ENCODE data around the gene DLG1. TPM values are rescaled to one million over a fixed set of nuclear protein-coding genes. Genes with fewer than 3 reads are reported as not detected.

Gene DLG1
- total RNA-seq, 1 experiment from 2014 or later: 75.1 TPM

DNA sequence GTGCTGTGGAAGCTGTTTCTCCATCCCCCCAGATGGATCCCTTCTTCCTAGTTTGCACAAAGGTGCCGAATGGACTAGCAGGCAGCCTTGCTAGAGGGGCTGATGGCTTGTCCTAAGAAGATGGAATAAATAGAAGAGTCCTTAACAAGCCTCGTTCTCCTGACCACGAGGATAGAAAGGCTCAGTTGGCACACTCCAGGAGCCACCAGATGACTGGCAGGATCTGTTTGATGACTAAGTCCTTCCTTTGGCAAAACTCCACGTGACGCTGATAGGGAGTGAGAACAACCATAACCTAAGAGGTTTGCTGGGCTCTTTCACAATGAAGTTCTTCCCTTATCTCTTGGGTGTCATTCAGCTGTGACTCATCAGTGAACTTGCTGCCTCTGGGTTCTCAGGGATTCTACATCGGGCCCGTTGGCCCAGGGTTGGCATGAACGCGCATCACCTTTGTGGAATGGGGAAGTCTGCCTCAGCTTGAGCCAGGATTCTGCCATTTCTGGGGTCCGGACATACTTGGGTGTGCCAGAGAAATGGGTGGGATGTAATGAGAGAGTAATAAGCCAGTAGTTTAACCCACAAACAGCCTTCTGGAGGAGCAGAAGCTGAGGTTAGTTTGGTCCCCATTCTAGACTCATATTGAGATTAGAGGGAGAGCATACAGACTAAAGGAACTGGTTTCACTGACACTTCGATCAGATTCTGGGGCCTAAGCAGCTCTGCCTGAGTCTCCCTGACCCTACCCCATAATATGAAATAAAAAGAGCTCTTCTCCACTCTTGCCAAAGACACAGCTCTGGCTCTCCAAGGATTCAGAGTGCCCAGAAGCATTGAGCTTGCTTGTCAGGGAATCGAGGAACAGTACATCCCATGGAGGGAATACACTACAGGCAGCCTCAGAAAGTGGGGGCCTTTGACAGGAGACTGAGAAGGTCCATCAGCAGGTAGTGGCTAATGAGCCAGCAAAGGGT is 266.8 kb downstream of the DLG1 start:
- Histone ChIP-seq H3K27ac (no peak overlapping the region), H3K27me3 (no peaks in the 10 kb centered on the region), H3K36me3 (no peaks in the 10 kb centered on the region), H3K9me3 (replicated peaks) (no peaks in the 10 kb centered on the region), H3K4me1 (peaks cover 9% of the 10 kb centered on the region; the same call in 1 of the 2 replicates), H3K4me3 (no peak overlapping the region)
- DNase-seq: peak in 1 of 2 experiments; percentile 32

DNA sequence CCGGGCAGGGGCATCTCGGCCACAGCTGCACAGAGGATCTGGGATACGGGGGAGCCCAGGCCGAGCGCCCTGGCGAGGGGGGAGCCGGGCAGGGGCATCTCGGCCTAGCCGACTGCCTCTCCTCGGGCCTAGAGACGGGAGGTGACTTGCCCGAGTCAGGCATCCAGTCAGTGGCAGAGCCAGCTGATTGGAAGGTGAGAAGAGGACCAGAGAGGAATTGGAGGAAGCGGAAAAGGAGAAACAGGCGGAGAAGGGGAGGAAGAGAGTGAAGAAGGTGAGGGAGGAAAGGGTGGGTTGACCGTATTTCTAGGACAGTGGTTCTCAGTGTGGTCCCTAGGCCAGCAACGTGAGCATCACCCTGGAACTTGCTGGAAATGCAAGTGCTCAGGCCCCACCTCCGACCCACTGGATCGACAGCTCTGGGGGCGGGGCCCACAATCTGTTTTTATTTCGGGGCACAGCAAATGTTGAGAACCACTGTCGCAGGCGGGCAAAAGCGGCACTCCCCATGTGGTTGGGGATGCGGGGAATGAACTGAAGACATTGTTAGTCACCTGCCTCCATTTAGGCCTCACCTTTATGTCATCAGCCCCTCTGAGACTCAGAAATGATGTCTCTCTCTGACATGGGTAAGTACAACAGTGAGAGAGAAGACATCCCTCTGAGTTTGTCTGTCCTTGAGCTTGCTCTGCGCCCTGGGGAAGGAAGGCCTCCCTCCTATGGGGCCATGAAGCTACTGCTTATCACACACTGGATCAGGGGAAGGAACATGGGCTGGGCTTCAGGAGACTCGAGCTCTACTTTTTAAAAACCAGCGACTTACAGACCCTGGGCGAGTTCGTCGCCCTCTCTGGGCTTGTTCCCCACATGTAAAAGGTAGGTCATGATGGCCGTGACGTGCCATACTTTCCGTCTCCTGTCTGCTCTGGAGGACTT is 267.8 kb downstream of the DLG1 start:
- Histone ChIP-seq H3K9me3 (replicated peaks) (no peaks in the 10 kb centered on the region), H3K27me3 (no peaks in the 10 kb centered on the region), H3K4me3 (peak overlapping the region; percentile 47), H3K36me3 (no peaks in the 10 kb centered on the region), H3K27ac (peak overlapping the region; percentile 44; the same call in 1 of the 2 replicates), H3K4me1 (peaks cover 9% of the 10 kb centered on the region; the same call in 1 of the 2 replicates)
- peak in 1 of 2 experiments; percentile 36 for DNase-seq

- no peaks in the 10 kb centered on the region for H3K9me3 ChIP-seq (replicated peaks)
- H3K27ac ChIP-seq: peak within 1 kb of the TSS; percentile 79
- peak within 1 kb of the TSS; percentile 75 for H3K4me3 ChIP-seq
- DNase-seq: peak; percentile 89 to 91
- peaks cover 9% of the 10 kb centered on the region; the same call in 1 of the 2 replicates for H3K4me1 ChIP-seq
- H3K36me3 ChIP-seq: no peaks in the 10 kb centered on the region
- H3K27me3 ChIP-seq: no peaks in the 10 kb centered on the region
Observed at GRCh38 chr3:197029511-197030167, 268.8 kb downstream of the DLG1 start, which contains the start of gene MELTF. Gene MELTF, minus strand, starts transcription at chr3:197029817. Its CDS starts 115 bp downstream, at chr3:197029702.

DNA sequence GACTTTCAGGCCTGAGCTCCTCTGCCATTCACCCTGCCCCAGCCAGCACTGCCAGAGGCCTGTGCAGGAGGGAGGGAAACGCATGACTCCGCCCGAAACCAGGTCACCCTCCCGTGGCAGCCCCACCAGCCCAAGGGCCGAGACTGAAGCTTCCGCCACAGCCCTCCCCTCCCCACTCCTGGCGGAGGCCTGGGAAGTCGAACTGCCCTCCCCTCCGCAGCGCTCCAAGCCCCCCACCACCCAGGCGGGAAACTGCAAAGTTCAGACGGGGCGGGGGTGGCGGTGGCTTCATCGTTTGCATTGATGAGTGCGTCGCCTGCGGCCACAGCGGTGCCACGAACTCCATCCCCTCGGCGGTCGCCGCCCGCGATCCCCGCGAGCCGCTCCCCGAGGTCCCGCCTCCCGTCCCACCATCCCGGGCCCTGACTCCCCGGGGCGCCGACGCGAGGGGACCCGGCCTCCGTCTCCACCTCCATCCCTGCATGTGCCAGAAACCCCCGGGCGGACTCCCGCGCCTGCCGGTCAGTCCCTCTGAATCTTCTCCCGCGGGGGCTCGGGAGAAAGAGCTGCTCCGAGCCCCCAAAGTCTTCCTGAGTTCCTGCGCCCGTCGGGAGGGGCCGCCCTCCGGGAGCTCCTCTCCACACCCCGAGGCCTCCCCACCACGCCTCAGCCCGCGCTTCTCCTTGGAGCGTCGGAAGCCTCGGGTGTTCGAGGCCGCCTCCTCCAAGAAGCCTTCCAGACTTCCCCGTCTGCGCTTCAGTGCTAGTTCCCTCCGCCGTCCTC is 269.5 kb downstream of the DLG1 start:
- no peak for DNase-seq
- Histone ChIP-seq H3K27me3 (no peaks in the 10 kb centered on the region), H3K36me3 (no peaks in the 10 kb centered on the region), H3K4me3 (peak overlapping the region; percentile 75), H3K27ac (peak overlapping the region; percentile 79), H3K9me3 (replicated peaks) (no peaks in the 10 kb centered on the region), H3K4me1 (peaks cover 9% of the 10 kb centered on the region; the same call in 1 of the 2 replicates)

DNA sequence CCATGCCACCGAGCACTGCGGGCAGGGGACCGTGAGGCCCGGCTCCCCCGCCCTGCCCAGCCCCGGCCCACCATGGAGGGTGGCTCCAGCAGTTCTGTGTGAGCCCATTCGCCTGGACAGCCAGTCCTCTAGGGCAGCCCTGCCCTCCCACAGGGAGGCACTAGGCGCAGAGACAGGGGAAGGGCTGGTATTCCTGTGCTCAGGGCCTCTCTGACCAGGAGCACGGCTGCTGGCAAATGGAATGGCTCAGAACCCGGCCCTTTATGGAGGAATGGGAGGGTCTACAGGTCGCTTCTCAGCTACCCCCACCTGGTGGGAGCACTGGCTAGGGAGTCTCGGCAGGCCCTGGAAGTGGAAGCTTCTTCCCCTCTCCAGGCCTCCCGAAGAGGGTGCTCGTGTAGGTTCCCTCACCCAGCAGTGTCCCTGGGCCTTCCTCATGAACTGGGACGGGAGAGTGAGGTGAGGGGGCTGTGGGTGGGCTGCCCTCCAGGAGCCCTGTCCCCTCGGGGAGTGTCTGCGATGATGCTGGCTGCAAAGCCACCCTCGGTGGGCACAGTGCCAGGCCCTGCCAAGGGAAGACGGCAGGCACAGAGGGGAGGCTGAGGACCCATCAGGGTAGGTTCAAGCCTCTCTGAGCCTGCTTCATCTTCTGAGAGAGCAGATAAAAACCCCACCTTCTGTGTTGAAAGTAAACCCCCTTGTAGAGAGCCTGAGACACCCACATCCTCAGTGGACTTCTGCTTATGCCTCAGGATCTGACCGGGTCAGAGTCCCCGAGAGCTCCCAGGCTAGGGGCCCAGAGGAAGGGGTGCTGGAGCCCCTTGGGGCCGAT is 270.3 kb downstream of the DLG1 start:
- Histone ChIP-seq H3K9me3 (replicated peaks) (no peaks in the 10 kb centered on the region), H3K4me3 (no peak overlapping the region), H3K4me1 (peaks cover 9% of the 10 kb centered on the region; the same call in 1 of the 2 replicates), H3K27ac (no peak overlapping the region), H3K27me3 (no peaks in the 10 kb centered on the region), H3K36me3 (no peaks in the 10 kb centered on the region)
- DNase-seq: no peak

GRCh38 chr3:197027151-197027895 is 271.1 kb downstream of the DLG1 start:
- no peaks in the 10 kb centered on the region for H3K27me3 ChIP-seq
- DNase-seq: no peak
- H3K9me3 ChIP-seq (replicated peaks): no peaks in the 10 kb centered on the region

GRCh38 chr3:197026481-197026866 is 271.9 kb downstream of the DLG1 start:
- H3K27ac ChIP-seq: no peak overlapping the region
- H3K4me1 ChIP-seq: peaks cover 9% of the 10 kb centered on the region; the same call in 1 of the 2 replicates
- no peak for DNase-seq
- no peaks in the 10 kb centered on the region for H3K36me3 ChIP-seq
- H3K9me3 ChIP-seq (replicated peaks): no peaks in the 10 kb centered on the region
- H3K4me3 ChIP-seq: no peak overlapping the region
- no peaks in the 10 kb centered on the region for H3K27me3 ChIP-seq

More at GRCh38 chr3:197027151-197027895, 271.1 kb downstream of the DLG1 start:
- no peaks in the 10 kb centered on the region for H3K36me3 ChIP-seq
- H3K27ac ChIP-seq: no peak overlapping the region
- H3K4me3 ChIP-seq: no peak overlapping the region
- peaks cover 9% of the 10 kb centered on the region; the same call in 1 of the 2 replicates for H3K4me1 ChIP-seq

DNA sequence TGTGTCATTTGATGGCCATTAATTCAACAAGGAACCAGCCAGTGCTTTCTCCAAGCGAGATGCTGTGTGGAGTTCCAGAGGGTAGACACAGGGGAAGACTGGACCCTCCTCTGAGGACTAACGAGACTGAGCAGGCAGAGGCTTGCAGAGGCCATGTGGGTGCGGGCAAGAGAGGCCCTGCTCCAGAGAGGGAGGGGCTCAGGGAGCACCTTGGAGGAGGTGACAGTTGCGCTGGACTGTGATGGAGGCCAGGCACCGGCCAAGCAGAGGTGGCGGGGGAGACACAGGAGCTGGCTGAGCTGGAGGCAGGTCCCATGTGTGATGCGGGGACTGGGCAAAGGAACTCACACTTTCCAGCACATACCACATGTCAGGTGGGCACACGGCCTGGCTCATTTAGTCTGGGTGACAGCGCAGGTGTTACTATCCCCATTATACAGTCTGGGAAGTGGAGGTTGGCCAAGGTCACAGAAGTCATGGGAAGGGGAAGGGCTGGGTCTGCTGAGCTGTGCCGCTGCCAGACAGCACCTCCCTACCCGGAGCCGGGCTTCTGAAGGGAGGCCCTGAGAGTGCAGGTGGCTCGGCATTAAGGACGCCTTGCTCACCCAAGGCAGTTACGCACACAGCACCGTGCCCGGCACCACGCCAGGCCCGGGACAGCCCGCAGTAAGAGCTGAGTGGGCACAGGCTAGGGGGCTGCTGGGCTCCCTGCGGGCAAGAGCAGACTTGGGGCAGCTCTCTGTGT is 272.5 kb downstream of the DLG1 start:
- Histone ChIP-seq H3K36me3 (no peaks in the 10 kb centered on the region), H3K9me3 (replicated peaks) (no peaks in the 10 kb centered on the region), H3K4me3 (no peak overlapping the region), H3K4me1 (peaks cover 6% of the 10 kb centered on the region; the same call in 1 of the 2 replicates), H3K27me3 (no peaks in the 10 kb centered on the region), H3K27ac (no peak overlapping the region)
- DNase-seq: no peak

DNA sequence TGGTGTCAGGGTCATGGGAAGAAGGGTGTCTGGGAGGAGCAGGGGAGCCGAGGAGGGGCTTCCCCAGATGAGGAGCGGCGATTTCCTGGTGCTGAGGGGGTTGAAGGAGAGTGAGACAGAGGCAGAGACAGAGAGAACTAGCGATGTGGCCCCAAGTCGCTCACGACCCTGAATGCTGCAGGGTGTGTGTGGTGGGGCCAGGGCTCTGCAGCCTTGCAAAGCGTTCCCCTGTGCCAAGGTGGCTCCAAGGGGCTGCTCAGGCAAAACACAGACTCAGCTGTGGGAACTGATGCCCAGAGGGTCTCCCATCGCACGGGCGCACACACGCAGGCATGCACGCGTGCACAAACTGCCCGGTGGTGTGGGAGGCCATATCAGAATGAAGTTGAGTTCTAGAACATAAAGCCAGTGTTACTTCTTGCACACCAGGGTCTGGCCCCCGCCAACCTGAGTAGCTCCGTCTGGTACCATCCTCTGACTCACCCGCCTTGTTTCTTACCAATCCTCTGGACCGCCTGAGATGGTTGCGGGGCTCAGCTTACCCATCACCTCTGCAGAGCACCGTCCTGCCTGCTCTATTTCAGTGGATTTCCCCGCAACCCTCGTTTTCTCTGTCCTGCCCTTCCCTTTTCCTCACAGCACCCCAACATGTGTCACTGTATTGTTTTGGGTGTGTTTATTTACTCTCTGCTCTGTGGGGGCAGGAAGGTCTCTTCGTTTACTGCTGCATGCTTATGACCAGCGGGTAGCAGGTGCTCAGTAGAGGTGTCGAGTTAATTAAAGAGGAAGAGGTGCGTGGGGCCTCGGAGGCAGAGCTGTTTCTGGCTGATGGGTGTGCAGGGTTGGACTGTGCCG is 273.3 kb downstream of the DLG1 start:
- DNase-seq: no peak
- Histone ChIP-seq H3K4me3 (no peak overlapping the region), H3K4me1 (no peaks in the 10 kb centered on the region), H3K27ac (no peak overlapping the region), H3K27me3 (no peaks in the 10 kb centered on the region), H3K36me3 (no peaks in the 10 kb centered on the region), H3K9me3 (replicated peaks) (no peaks in the 10 kb centered on the region)

DNA sequence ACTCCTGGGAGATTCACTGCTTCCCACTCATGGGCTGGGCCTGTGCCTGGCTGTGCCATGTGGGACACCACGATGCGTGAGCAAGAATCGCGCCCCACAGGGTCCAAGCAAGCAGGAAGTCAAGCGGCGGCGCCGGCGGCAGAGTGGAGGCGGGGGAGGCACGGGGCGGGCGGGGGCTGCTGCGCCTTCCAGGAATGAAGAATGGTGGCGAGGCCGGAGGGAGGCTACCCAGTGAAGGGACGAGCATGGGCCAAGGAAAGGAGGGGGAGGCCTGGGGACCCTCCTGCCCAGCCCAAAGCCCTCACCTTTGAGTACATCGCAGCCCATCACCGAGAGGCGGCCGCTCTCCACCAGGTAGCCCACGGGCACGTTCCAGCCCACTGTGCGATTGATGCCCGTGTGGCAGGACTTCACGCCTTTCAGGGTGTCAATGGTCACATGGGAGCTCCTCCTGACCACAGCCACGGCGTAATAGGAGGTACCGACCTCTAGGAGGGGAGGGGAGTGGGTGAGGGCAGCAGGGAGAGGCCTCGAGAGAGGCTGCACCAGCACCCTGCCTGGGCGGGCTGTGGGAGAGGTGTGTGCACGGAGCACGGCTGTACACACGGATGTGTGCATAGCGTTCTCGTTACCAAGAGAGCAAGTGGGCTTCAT is 274.3 kb downstream of the DLG1 start:
- no peaks in the 10 kb centered on the region for H3K4me1 ChIP-seq
- no peak overlapping the region; the same call in 1 of the 2 replicates for H3K4me3 ChIP-seq
- H3K36me3 ChIP-seq: no peaks in the 10 kb centered on the region
- no peak overlapping the region for H3K27ac ChIP-seq
- H3K27me3 ChIP-seq: no peaks in the 10 kb centered on the region; the same call in 1 of the 2 replicates
- H3K9me3 ChIP-seq (replicated peaks): no peaks in the 10 kb centered on the region
- DNase-seq: no peak

Data from SJCRH30 (cell line).